HG02852 (cell line): ENCODE data around the gene CINP.

Experiments
- ATAC-seq: cut with Tn5 transposase; IDR thresholded peaks from one replicate; pipeline ENCODE4 v1.9.1; 2021; ENCODE audit warnings: mild to moderate bottlenecking, moderate library complexity; ENCODE audit not compliant: unreplicated experiment

The CINP gene

DNA sequence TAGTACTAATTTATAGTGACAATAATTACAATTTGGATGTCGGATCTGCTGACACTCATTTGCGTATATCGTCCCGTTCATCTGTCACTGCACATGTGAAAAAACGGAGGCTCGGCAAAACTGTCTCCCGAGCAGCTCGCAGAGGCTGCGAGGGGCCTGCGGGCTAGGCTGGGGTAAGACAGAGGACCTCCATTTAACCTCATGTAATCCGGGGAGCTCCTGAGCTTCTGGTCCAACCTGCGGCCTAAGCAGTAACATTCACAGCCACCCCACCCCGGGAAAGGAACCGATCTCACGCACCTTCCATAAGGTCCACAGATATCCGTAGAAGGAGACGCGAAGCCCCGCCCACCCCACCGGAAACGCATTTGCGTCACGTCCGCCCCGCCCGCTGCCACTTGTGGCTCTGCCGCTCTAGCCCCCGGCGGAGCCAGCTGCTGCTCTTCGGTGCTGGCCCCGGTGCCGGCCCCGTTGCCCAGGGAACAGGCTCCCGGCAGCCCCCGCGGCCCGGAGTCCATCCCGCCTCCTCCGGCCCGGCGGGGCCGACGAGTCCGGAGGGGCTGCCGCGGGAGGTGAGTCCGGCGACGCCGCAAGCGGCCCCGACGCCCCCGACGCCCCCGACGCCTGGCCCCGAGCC, at the start of gene CINP, which contains the start of gene TECPR2:
TSS of gene CINP (minus strand) at position 346 of the 637 bp plus-strand sequence. CDS start at position 307, 39 bp downstream.
TSS of gene TECPR2 (plus strand) at position 397 of the 637 bp plus-strand sequence. CDS start 13,781 bp downstream, outside the sequence.
- peak; percentile 88 for ATAC-seq

- no peak for ATAC-seq
Observed at GRCh38 chr14:102408724-102409123, 46.0 kb upstream of the CINP start.

GRCh38 chr14:102407258-102407657, 44.6 kb upstream of the CINP start:
- no peak for ATAC-seq

DNA sequence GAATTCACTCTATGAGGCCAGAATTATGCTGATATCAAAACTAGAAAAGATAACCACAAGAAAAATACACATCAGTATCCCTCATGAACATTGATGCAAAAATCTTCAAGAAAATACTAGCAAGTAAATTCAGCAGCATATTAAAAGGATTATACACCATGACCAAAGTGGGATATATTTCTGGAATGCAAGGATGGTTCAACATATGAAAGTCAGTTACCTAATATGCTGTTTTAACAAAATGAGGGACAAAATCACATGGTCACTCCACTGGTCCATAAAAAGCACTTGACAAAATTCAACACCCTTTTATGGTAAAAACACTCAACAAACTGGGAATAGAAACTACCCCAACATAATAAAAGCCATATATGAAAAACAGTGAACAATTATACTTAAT, 40.3 kb upstream of the CINP start:
- no peak for ATAC-seq

DNA sequence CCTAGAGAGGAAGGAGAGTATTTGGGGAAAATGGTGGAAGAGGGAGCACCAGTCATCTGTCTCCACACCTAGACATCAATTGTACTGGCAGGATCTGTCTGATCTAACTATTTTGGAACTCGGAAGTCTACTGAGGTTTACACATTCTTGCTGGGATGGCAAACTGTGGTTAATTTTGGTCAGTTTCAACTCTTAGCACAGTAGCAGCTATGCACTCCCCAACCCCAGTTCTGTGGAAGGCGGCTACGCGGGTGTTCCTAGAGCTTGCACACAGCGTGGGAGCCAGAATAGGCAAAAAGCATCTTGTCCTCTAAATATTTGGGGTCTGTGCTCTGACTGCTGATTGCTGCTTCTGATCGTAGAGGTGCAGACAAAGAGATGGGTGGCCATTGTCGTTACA, 33.8 kb upstream of the CINP start:
- no peak for ATAC-seq

DNA sequence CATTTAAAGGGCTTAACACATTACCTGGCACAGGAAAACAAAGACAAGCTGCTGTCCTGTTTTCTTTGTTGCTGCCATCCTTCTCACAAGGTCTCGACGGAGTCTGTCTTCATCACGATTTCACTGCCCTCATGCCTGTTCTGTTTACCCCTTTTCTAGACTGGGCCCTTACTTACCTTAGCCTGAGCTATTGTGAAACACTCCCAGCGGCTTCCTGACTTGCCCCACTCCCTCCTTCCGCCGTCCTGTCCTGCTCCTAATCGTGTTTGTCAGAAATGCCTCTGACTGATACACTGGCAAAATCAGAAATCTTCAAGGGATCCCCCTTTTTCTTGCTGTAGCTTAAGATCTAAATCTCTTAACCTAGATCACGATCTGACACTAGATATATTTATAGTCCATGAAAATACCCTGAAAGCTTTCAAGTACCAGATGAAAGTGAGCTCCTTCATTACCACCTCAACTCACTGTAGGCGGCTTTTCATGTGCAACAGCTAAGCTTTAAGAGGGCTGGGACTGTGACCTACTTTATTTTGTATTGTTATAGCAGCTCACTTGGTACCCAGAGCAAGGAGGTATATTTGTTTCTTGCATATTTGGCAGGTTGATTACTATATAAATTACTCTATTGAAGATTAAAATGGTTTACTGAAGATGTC, 32.2 kb upstream of the CINP start:
- no peak for ATAC-seq

- ATAC-seq = no peak
Observed at GRCh38 chr14:102392506-102392905, 29.8 kb upstream of the CINP start.

DNA sequence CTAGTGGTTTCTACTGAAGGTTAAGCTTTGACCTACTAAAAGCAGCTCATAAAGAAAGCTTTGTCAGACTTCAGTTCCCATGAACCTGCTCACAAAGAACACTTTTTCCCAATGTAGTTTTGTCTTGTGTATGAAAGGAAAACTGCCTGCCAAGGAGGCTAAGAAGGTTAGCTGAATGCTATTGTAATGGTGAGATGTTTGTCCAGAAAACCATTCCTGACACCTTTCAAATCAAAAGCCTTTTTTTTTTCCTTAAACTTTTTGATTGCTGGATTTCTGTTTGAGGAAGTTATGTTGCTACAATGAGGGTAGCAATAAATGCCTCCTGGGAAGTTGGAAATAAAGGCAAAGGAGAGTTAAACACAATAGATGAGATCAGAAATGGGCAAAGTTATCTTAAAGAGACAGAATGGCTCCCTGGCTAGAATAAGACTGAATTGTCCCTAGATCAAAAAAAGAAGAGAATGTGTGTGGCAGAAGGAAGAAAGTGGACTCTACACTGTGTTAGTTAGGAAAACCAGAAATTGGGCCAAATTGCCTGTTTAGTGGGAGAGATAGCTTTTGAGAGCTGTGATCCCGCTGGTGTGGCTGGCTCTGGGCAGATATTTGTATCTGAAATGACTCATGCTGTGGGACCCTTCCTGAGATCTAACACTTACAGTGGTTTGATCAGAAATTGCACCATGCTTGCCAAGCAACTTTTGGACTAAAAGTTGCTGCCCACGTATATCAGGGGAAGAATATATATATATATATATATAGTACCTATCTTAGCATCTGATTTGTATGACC, 27.6 kb upstream of the CINP start:
- ATAC-seq = no peak

- no peak for ATAC-seq
Observed at GRCh38 chr14:102389246-102389645, 26.6 kb upstream of the CINP start.

DNA sequence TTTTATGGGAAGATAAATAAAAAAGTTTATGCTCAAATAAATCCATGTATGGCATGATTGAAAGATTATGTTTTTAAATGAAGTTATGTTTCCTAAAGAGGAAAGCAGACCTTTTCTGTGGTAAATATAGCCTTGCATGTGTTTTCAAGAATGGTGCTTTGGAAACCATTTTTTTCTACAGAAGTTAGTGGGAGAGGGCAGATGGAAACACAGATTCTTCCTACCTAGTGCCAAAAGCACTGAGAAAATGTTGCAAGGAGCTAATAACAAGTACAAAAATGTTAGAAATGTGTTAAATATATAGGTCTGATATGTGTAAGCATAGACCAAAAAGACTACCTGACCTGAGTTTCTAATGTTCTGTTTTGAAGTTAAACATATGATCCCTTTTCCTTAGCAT, 24.4 kb upstream of the CINP start:
- no peak for ATAC-seq

- ATAC-seq = no peak
Observed at GRCh38 chr14:102378830-102379229, 16.1 kb upstream of the CINP start.

DNA sequence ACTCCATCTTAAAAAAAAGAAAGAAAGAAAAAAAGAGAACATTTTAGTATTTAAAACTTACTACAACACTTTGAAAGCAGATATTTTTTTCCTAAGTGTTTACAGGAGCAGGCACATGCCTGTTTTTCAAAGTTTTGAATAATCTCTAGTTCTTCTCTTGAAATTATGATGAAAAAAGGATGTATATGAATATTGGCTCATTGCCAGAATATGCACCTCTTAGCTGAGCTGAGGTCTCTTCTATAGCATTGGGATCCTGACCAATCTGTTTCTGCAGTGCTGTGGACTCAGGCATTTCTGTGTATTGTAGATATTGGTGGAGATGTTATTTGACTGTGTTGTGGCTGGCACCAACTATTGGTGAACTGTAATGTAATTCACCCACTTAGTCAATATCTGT, 15.0 kb upstream of the CINP start:
- ATAC-seq = no peak

- no peak for ATAC-seq
Observed at GRCh38 chr14:102375119-102375518, 12.4 kb upstream of the CINP start.

DNA sequence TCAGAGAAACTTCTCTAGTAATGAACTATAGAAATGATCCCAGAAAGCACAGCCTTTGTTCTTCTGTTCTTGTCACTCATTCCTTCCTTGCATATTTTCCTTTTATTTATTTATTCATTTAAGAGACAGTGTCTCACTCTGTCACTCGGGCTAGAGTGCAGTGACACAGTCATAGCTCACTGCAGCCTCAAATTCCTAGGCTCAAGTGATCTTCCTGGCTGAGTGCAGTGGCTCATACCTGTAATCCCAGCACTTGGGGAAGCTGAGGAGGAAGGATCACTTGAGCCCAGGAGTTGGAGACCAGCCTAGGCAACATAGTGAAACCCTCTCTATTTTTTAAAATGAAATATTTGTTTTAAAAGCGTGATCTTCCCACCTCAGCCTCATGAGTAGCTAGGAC, 11.6 kb upstream of the CINP start:
- no peak for ATAC-seq

GRCh38 chr14:102373110-102373509, 10.4 kb upstream of the CINP start:
- ATAC-seq = no peak

DNA sequence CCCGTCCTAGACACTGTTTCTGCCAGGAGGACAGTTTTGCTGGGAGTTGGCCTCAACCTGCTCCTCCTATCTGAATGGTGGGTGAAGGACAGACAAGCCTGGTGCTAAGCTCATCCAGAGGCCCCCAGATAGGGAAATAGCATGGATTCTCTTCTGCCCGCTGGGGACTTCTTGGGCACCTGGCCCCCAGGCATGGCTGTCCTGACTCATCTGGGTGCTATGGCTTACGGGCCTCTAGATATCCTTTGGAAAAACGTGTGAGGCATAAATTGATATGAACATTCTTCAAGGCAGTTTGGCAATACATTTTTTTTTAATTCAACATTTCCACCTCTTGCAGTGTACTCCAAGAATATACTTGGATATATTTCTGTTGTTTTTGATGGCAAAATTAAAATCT, 8.7 kb upstream of the CINP start:
- ATAC-seq = no peak

DNA sequence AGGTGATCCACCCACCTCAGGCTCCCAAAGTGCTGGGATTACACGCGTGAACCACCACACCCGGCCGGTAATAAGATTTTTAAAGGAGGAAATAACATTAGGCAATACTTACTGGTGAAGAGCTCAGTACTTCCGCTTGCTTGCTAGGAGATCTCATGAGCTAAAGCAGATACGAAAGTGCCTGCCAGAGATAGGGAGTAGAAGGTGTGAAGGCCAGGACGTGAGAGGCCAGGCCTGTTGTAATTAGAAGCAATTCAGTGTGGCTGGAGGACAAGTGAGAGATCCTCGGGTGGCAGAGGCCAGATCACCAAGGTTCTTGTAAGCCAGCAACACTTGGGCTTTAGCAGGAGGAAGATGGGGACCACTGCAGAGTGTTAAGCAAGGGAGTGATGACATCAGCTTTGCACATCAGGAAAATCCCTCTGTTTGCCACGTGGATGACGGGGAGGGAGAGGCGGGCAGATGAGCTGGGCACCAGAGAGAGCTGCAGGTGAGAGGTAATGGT, 7.7 kb upstream of the CINP start:
- no peak for ATAC-seq

- ATAC-seq = peak; percentile 25
Observed at GRCh38 chr14:102363182-102363943, 673 bp upstream of the CINP start.

DNA sequence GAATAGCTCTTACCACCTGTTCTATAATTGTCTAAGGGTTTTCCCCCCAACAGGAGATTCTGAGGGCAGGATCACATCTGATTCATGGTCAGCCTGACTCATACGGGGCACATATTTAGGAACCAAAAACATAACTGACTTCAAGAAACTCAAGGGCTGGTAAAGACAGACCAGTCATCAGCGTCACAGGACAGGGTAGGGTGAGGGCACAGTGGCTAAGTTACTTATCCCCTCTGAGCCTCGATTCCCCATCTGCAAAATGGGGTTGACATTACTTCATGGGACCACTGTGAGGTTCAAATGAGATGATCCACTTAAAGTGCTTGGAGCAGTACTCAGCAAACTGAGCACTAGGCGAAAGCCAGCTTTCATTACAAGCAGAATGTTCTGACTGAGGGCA, 606 bp downstream of the CINP start:
- no peak for ATAC-seq

DNA sequence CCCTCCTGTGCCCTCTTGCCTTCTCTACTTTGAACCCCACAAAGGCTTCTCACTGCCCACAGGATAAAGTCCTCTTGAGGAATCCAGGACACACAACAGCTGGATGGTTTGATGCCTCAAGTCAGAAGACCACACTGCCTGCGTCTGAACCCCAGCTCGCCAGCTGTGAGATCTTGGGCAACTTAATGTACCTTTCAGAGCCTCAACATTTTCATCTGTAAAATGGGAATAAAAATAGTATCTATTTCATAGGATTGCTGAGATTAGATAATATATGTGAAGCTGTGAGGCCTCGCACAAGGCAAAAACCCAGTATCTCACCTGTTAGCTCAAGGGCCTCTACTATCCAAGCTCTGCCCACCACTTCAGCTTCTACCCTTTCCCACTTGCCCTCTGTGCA, 2.3 kb downstream of the CINP start:
- ATAC-seq = no peak

GRCh38 chr14:102359341-102359740, 3.3 kb downstream of the CINP start:
- no peak for ATAC-seq
